COR-L47 (cell line): ENCODE data around the gene EEF1A1.
A peak's percentile ranks its signal among the peaks of the same experiment; 100 is the strongest.
"Not testable (repeated sequence)": the region's sequence is repeated elsewhere in the genome, so short reads cannot be mapped to it uniquely, and the experiment has no call there.

Experiments
- DNase-seq: peaks from one replicate; lab custom pipeline; 2025; lab: John Stamatoyannopoulos, UW

The EEF1A1 gene

DNA sequence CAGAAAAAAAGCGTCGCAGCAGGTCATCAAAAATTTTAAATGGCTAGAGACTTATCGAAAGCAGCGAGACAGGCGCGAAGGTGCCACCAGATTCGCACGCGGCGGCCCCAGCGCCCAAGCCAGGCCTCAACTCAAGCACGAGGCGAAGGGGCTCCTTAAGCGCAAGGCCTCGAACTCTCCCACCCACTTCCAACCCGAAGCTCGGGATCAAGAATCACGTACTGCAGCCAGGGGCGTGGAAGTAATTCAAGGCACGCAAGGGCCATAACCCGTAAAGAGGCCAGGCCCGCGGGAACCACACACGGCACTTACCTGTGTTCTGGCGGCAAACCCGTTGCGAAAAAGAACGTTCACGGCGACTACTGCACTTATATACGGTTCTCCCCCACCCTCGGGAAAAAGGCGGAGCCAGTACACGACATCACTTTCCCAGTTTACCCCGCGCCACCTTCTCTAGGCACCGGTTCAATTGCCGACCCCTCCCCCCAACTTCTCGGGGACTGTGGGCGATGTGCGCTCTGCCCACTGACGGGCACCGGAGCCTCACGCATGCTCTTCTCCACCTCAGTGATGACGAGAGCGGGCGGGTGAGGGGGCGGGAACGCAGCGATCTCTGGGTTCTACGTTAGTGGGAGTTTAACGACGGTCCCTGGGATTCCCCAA lies at the start of gene EEF1A1:
TSS of gene EEF1A1 (minus strand) at position 345 of the 663 bp plus-strand sequence. CDS start 1,006 bp downstream, outside the sequence.
- peak; percentile 99 for DNase-seq

- no peak for DNase-seq
These were observed 48.3 kb upstream of the EEF1A1 start for GRCh38 chr6:73569121-73569520.

DNA sequence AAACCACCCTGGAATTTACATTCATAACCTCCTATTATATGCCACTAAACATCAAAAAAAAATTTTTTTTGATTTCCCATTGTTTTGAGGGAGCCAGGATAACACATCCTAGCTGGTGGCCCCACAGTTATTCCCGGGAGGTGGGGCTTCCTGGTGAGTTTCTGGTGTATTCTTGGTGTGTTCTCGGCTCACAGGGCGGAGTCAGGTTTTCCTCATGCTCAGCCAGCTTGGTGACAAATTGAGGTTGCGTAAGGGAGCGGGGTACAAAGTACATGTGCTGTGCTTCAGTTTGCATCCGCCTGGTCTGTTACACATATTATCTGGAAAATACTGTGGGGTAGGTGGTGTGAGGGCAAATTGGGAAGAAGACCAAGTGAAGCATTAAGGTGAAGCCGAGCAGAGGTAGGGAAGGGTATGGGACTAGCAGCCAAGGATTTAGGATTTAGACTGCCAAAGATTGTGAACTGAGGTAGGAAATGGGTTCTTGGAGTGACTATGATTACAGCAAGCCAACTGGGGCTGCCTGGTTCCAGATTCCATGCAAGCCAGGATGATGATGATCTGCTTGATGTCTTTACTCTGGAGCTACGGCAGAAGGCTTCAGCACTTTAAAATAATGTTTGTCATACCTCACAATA lies 46.2 kb upstream of the EEF1A1 start:
- no peak for DNase-seq

GRCh38 chr6:73566486-73566871 lies 45.6 kb upstream of the EEF1A1 start:
- DNase-seq: not testable (repeated sequence)

DNA sequence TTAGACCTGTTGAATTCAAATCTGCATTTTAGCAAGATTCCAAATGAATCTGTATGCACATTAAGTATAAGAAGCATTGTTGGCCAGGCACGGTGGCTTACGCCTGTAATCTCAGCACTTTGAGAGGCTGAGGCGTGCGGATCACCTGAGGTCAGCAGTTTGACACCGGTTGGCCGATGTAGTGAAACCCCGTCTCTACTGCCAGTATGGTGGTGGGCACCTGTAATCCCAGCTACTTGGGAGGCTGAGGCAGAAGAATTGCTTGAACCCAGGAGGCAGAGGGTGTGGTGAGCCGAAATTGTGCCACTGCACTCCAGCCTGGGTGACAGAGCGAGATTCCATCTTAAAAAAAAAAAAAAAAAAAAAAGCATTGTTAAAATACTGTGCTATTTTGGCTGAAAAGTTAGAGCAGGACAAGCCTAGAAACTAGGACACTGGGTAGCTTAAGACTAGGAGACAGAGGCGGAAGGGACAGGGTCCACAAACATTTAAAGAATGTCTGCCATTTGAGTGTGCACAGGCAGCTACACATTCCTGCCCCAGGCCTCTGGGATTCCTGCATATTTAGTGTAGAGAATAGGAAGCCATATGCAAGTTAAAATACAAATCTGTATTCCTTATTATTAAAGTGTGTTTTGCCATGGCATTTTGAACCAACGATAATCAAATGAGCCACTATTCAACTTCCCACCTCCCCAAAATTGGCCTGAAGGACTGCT lies 45.1 kb upstream of the EEF1A1 start:
- DNase-seq: no peak

DNA sequence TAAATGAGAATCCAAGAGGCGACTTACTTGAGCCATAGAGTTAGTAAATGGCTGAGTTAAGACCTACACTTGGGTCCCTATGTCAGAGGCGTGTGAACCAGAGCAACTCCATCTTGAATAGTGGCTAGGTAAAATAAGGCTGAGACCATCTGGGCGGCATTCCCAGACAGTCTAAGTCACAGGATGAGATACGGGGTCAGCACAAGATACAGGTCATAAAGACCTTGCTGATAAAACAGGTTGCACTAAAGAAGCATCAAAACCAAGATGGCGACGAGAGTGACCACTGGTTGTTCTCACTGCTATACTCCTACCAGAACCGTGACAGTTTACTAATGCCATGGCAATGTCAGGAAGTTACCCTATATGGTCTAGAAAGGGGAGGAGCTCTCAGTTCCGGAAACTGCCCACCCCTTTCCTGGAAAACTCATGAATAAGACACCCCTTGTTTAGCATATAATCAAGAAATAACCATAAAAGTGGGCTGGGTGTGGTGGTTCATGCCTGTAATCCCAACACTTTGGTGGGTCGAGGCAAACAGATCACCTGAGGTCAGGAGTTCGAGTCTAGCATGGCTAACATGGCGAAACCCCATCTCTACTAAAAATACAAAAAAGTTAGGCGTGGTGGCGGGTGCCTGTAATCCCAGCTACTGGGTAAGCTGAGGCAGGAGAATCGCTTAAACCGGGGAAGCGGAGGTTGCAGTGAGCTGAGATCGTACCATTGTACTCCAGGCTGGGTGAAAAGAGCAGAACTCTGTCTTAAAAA lies 43.9 kb upstream of the EEF1A1 start:
- no peak for DNase-seq

DNA sequence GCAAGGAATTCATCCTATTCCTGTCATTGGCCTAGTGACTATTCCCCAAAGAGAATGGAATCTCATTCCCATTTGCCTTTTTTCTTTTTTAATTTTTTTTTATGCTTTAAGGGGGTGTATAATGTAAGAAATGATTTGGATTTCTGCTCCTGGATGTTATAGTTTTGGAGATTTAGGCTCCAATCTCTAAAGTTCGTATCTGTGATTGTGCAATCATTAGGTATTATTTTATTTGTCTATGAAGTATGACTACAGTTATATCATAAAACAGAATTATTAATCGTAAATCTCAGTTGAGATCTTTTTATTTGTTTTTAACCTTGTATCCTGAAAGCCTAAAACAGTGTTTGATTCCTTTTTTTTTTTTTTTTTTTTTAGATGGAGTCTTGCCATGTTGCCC lies 41.7 kb upstream of the EEF1A1 start:
- DNase-seq: no peak

GRCh38 chr6:73560853-73561407 lies 40.1 kb upstream of the EEF1A1 start:
- DNase-seq: no peak

DNA sequence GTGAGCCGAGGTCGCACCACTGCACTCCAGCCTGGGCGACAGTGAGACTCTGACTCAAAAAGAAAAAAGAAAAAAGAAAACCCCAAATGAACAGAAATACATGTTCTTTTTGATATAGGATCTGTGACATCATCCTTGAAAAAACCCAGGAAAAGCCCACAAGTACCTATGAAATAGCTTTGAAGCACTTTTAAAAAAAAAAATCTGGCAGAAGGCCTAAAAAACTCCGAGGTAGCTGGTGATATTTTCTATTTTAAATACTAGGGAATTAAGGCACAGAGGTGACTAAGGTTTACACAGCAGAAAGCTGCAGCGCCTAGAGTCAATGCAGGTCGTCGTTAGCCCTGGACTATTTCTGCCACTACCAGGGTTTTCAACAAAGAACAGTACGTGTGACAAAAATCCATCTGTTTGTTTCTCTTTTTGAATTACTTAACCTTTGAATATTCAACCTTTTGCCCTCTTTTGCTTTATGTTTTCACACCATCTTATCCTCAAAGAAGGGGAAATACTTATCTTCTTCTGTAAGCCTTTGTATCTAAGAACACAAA lies 39.4 kb upstream of the EEF1A1 start:
- DNase-seq: no peak

DNA sequence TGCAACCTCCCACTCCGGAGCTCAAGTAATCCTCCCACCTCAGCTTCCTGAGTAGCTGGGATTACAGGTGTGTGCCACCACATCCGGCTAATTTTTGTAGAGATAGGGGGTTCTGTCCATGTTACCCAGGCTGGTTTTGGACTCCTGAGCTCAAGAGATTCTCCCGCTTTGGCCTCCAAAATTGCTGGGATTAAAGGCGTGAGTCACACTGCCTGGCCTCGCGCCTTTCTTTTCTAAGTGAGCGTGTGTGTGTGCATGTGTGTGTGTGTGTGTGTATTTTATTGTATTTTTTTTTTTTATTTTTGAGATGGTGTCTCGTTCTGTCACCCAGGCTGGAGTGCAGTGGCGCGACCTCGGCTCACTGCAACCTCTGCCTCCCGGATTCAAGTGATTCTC lies 38.6 kb upstream of the EEF1A1 start:
- not testable (repeated sequence) for DNase-seq

- DNase-seq: no peak
These were observed 38.0 kb upstream of the EEF1A1 start for GRCh38 chr6:73558624-73559398.

- DNase-seq: no peak
These were observed 36.0 kb upstream of the EEF1A1 start for GRCh38 chr6:73556836-73557235.

DNA sequence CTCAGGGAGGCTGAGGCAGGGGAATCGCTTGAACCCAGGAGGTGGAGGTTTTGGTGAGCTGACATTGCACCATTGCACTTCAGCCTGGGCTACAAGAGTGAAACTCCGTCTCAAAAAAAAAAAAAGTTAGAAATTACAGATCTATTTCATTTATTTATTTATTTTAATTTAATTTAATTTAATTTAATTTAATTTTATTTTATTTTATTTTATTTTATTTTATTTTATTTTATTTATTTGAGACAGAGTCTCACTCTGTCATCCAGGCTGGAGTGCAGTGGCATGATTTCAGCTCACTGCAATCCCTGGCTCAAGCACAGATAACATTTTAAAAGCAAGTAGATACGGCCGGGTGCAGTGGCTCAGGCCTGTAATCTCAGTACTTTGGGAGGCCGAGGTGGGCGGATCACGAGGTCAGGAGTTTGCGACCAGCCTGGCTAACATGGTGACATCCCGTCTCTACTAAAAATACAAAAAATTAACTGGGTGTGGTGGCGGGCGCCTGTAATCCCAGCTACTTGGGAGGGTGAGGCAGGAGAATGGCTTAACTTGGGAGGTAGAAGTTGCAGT lies 34.6 kb upstream of the EEF1A1 start:
- DNase-seq: not testable (repeated sequence)

GRCh38 chr6:73551115-73551514 lies 30.3 kb upstream of the EEF1A1 start:
- DNase-seq: not testable (repeated sequence)

DNA sequence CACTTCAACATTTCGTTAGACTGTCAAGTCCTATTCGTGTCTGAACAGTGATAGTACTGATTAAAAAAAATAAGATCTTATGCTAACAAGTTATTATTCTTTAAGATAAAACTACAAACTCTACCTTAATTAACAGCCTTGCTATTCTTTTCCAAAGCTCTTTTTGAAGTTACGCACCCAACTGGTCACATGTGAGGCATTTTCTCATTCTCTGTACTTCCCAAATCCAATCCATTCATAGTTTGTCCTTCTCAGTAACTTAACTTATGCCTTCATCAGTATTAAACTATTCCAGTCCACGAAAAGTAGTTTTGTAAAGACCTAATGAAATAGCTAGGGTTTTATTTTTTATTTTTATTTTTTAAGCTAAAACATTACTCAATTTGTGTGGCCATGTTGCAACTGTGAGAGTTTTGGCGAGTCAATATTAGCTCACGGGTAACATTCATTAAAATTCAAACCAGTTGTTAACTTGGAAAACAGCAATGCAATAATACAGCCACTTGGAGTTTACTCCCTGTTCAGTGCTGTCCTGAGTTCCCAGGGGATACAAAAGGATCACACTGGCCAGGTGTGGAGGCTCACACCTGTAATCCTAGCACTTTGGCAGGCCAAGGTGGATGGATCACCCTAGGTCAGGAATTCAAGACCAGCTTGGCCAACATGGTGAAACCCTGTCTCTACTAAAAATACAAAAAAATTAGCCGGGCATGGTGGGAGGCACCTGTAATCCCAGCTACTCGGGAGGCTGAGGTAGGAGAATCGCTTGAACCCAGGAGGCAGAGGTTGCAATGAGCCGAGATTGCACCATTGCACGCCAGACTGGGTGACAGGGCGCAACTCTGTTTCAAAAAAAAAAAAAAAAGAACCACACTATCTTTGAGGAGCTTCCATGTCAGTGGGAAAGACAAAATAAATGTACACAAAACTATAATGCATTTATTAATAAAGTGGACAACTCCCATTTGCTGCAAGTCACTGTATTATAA lies 27.9 kb upstream of the EEF1A1 start:
- DNase-seq: no peak

- DNase-seq: no peak
These were observed 26.2 kb upstream of the EEF1A1 start for GRCh38 chr6:73547036-73547435.

GRCh38 chr6:73542891-73543290 lies 22.1 kb upstream of the EEF1A1 start:
- DNase-seq: no peak

GRCh38 chr6:73542481-73542880 lies 21.6 kb upstream of the EEF1A1 start:
- DNase-seq: not testable (repeated sequence)

DNA sequence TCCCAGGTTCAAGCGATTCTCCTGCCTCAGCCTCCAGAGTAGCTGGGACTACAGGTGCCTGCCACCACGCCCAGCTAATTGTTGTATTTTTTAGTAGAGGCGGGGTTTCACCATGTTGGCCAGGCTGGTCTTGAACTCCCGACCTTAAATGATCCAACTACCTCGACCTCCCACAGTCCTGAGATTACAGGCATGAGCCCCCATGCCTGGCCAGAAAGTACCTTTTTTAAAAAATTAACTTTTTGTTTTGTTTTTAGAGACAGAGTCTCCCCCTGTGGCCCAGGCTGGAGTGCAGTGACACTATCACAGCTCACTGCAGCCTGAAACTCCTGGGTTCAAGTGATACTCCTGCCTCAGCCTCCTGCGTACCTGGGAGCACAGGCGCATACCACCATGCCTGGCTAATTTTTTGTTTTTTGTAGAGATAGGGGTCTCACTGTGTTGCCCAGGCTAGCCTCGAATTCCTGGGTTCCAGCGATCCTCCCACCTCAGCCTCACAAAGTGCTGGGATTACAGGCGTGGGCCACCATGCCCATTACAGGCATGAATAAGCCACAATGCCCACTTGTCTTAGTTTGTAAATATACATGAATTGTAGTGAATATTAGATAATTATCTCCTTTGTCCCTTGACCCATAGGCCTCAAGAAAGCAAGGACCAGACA lies 17.4 kb upstream of the EEF1A1 start:
- DNase-seq: no peak
